ENCODE measurements around the gene PLD1.

The PLD1 gene

DNA sequence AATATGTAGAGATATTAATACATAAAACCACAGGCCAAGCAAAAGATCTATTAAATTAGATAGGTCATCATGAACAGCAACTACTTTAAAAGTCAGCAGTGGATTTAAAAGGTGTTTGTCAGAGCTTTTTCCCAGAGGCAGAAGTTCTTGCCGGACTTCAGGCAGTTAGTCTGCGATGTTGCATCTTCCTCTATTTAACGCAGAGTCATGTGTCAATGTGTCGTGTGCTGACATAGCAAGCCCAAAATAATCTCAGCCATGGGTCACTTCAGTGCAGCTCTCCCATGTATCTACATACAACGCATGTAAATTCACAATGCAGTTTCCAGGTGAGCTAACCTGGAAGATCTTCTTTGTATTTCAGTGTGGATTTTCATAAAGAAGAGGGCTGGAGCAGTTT is 24.8 kb upstream of the PLD1 start:
- no peaks in the 10 kb centered on the region for H3K9me3 ChIP-seq (replicated peaks; ENCODE audit: low read length)
- no peaks in the 10 kb centered on the region for H3K27me3 ChIP-seq (ENCODE audit: control insufficient read depth, insufficient read depth, low read length)
- H3K4me1 ChIP-seq (ENCODE audit: control insufficient read depth, insufficient read depth, low read length) = peaks cover 35% of the 10 kb centered on the region
- H3K9ac ChIP-seq (ENCODE audit: low read depth, low read length) = no peak overlapping the region
- H3K4me3 ChIP-seq (ENCODE audit: low read length) = no peak overlapping the region
- H3K4me2 ChIP-seq (ENCODE audit: low read length) = no peak overlapping the region
- no peaks in the 10 kb centered on the region for H3K36me3 ChIP-seq (ENCODE audit: insufficient read depth, low read length)

GRCh38 chr3:171834461-171834801 is 24.1 kb upstream of the PLD1 start:
- H3K9me3 ChIP-seq (replicated peaks; ENCODE audit: low read length) = no peaks in the 10 kb centered on the region
- no peak overlapping the region for H3K4me2 ChIP-seq (ENCODE audit: low read length)
- H3K27me3 ChIP-seq (ENCODE audit: control insufficient read depth, insufficient read depth, low read length) = no peaks in the 10 kb centered on the region
- no peak overlapping the region for H3K4me3 ChIP-seq (ENCODE audit: low read length)
- H3K9ac ChIP-seq (ENCODE audit: low read depth, low read length) = no peak overlapping the region
- peaks cover 35% of the 10 kb centered on the region for H3K4me1 ChIP-seq (ENCODE audit: control insufficient read depth, insufficient read depth, low read length)
- no peaks in the 10 kb centered on the region for H3K36me3 ChIP-seq (ENCODE audit: insufficient read depth, low read length)

GRCh38 chr3:171833789-171834460 is 23.6 kb upstream of the PLD1 start:
- Histone ChIP-seq H3K4me1 (ENCODE audit: control insufficient read depth, insufficient read depth, low read length) (peaks cover 34% of the 10 kb centered on the region), H3K9me3 (replicated peaks; ENCODE audit: low read length) (no peaks in the 10 kb centered on the region), H3K27me3 (ENCODE audit: control insufficient read depth, insufficient read depth, low read length) (no peaks in the 10 kb centered on the region), H3K9ac (ENCODE audit: low read depth, low read length) (peak overlapping the region; percentile 15), H3K4me2 (ENCODE audit: low read length) (no peak overlapping the region), H3K4me3 (ENCODE audit: low read length) (no peak overlapping the region), H3K36me3 (ENCODE audit: insufficient read depth, low read length) (no peaks in the 10 kb centered on the region)

- no peak overlapping the region for H3K4me2 ChIP-seq (ENCODE audit: low read length)
- H3K9me3 ChIP-seq (replicated peaks; ENCODE audit: low read length) = no peaks in the 10 kb centered on the region
- H3K27me3 ChIP-seq (ENCODE audit: control insufficient read depth, insufficient read depth, low read length) = no peaks in the 10 kb centered on the region
- H3K4me1 ChIP-seq (ENCODE audit: control insufficient read depth, insufficient read depth, low read length) = peaks cover 26% of the 10 kb centered on the region
- no peak overlapping the region for H3K4me3 ChIP-seq (ENCODE audit: low read length)
- H3K9ac ChIP-seq (ENCODE audit: low read depth, low read length) = no peak overlapping the region
- H3K36me3 ChIP-seq (ENCODE audit: insufficient read depth, low read length) = no peaks in the 10 kb centered on the region
Observed at GRCh38 chr3:171832989-171833388, 22.7 kb upstream of the PLD1 start.

- Histone ChIP-seq H3K27me3 (ENCODE audit: control insufficient read depth, insufficient read depth, low read length) (no peaks in the 10 kb centered on the region), H3K4me2 (ENCODE audit: low read length) (no peak overlapping the region), H3K9ac (ENCODE audit: low read depth, low read length) (no peak overlapping the region), H3K4me1 (ENCODE audit: control insufficient read depth, insufficient read depth, low read length) (peaks cover 26% of the 10 kb centered on the region), H3K36me3 (ENCODE audit: insufficient read depth, low read length) (no peaks in the 10 kb centered on the region), H3K9me3 (replicated peaks; ENCODE audit: low read length) (no peaks in the 10 kb centered on the region), H3K4me3 (ENCODE audit: low read length) (no peak overlapping the region)
Observed at GRCh38 chr3:171831936-171832335, 21.7 kb upstream of the PLD1 start.

- no peaks in the 10 kb centered on the region for H3K9me3 ChIP-seq (replicated peaks; ENCODE audit: low read length)
- H3K36me3 ChIP-seq (ENCODE audit: insufficient read depth, low read length) = no peaks in the 10 kb centered on the region
- peaks cover 26% of the 10 kb centered on the region for H3K4me1 ChIP-seq (ENCODE audit: control insufficient read depth, insufficient read depth, low read length)
- no peaks in the 10 kb centered on the region for H3K27me3 ChIP-seq (ENCODE audit: control insufficient read depth, insufficient read depth, low read length)
- H3K9ac ChIP-seq (ENCODE audit: low read depth, low read length) = peak overlapping the region; percentile 16
- no peak overlapping the region for H3K4me2 ChIP-seq (ENCODE audit: low read length)
- H3K4me3 ChIP-seq (ENCODE audit: low read length) = no peak overlapping the region
Observed at GRCh38 chr3:171830518-171830875, 20.2 kb upstream of the PLD1 start.

DNA sequence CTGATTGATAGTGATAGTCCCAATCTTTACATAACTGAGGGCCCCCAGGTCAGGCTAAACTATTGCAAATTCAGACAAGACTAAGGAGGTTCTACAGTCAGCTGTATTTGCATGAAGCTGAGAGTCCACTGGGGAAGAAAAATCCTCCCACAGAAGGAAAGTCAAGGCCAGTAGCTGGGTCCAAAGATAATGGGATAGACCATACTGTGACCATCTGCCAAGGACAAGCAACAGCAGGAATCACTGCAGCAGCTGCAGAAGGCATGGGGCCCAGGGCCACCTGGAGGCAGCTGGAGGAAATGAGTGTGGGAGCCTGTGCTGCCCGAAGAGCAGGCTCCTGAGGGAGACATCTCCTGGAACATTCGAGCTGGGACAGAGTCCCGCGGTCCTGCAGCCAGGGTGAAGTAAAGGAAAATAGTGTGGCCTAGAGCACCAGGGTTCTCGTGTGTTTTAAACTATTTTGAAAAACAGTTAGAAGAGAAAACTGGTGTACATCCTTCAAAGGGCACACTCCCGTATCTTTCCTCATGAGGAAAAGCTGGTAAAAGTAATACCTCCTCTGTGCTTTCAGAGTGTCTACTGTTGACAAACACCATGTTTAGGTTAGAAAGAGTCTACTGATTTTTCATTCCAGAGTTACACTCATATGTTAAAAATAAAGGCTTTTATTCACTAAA is 19.7 kb upstream of the PLD1 start:
- no peaks in the 10 kb centered on the region for H3K36me3 ChIP-seq (ENCODE audit: insufficient read depth, low read length)
- peak overlapping the region; percentile 16 for H3K9ac ChIP-seq (ENCODE audit: low read depth, low read length)
- no peak overlapping the region for H3K4me3 ChIP-seq (ENCODE audit: low read length)
- H3K9me3 ChIP-seq (replicated peaks; ENCODE audit: low read length) = no peaks in the 10 kb centered on the region
- peak overlapping the region; percentile 39 for H3K4me2 ChIP-seq (ENCODE audit: low read length)
- peaks cover 2% of the 10 kb centered on the region for H3K27me3 ChIP-seq (ENCODE audit: control insufficient read depth, insufficient read depth, low read length)
- peaks cover 26% of the 10 kb centered on the region for H3K4me1 ChIP-seq (ENCODE audit: control insufficient read depth, insufficient read depth, low read length)

GRCh38 chr3:171828902-171829770 is 18.9 kb upstream of the PLD1 start:
- H3K27me3 ChIP-seq (ENCODE audit: control insufficient read depth, insufficient read depth, low read length) = peaks cover 3% of the 10 kb centered on the region
- H3K9me3 ChIP-seq (replicated peaks; ENCODE audit: low read length) = no peaks in the 10 kb centered on the region
- H3K9ac ChIP-seq (ENCODE audit: low read depth, low read length) = no peak overlapping the region
- H3K4me1 ChIP-seq (ENCODE audit: control insufficient read depth, insufficient read depth, low read length) = peaks cover 22% of the 10 kb centered on the region
- no peak overlapping the region for H3K4me2 ChIP-seq (ENCODE audit: low read length)
- no peak overlapping the region for H3K4me3 ChIP-seq (ENCODE audit: low read length)
- no peaks in the 10 kb centered on the region for H3K36me3 ChIP-seq (ENCODE audit: insufficient read depth, low read length)

- peaks cover 11% of the 10 kb centered on the region for H3K4me1 ChIP-seq (ENCODE audit: control insufficient read depth, insufficient read depth, low read length)
- no peak overlapping the region for H3K4me3 ChIP-seq (ENCODE audit: low read length)
Observed at GRCh38 chr3:171827836-171828458, 17.7 kb upstream of the PLD1 start.

DNA sequence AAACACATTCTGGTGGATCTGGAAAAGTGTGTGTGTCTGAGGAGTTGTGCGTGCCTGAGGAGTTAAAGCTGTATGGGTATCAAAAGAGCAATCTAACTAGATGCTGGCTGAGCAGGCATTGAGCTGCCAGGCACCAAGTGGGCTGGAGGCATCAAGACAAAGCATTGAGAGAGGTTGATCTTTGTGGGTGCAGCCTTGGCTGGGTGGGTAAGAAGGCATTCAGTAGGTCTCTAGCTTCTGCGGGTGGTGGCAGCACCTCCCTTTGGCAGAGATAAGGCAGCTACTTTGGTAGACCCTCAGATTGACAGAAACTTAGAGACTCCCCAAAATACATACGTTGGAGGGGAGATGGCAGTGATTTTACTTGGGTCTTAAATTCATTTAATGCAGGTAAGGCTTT is 17.1 kb upstream of the PLD1 start:
- no peak overlapping the region for H3K4me3 ChIP-seq (ENCODE audit: low read length)
- H3K9me3 ChIP-seq (replicated peaks; ENCODE audit: low read length) = no peaks in the 10 kb centered on the region
- H3K36me3 ChIP-seq (ENCODE audit: insufficient read depth, low read length) = no peaks in the 10 kb centered on the region
- peaks cover 10% of the 10 kb centered on the region for H3K4me1 ChIP-seq (ENCODE audit: control insufficient read depth, insufficient read depth, low read length)
- no peak overlapping the region for H3K4me2 ChIP-seq (ENCODE audit: low read length)
- H3K9ac ChIP-seq (ENCODE audit: low read depth, low read length) = no peak overlapping the region
- peaks cover 3% of the 10 kb centered on the region for H3K27me3 ChIP-seq (ENCODE audit: control insufficient read depth, insufficient read depth, low read length)

More at GRCh38 chr3:171827836-171828458, 17.7 kb upstream of the PLD1 start:
- H3K4me2 ChIP-seq (ENCODE audit: low read length) = no peak overlapping the region
- no peak overlapping the region for H3K9ac ChIP-seq (ENCODE audit: low read depth, low read length)
- H3K36me3 ChIP-seq (ENCODE audit: insufficient read depth, low read length) = no peaks in the 10 kb centered on the region
- no peaks in the 10 kb centered on the region for H3K9me3 ChIP-seq (replicated peaks; ENCODE audit: low read length)
- peaks cover 3% of the 10 kb centered on the region for H3K27me3 ChIP-seq (ENCODE audit: control insufficient read depth, insufficient read depth, low read length)

DNA sequence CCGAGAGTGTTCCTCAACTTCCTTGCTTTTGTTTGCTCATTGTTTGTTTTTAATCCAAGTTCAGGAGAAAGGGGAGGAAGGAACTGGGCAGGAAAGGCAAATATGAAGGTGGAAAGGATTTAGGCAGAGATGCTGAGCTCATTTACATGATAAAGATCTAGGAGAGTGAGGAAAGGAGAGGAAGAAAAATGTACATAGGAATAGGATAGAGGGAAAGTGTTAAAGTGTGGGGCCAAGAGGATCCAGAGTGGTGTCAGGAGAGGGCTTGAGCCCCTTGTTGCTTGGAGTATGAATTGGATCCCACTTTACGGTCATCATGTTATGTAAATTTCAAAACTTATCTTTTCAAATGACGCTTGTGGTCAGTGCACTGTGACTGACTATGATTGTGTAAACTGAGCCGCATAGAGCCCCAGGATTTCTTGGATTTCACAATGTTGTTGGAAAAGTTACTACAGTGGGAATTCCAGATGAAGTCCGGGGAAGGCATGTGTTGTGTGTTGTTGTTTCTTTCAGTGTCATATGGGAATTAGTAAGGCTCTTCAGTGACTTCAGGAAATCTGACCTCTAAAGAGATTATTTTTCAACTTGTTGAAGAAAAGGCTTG is 15.0 kb upstream of the PLD1 start:
- no peaks in the 10 kb centered on the region for H3K4me1 ChIP-seq (ENCODE audit: control insufficient read depth, insufficient read depth, low read length)
- no peak overlapping the region for H3K4me3 ChIP-seq (ENCODE audit: low read length)
- H3K9ac ChIP-seq (ENCODE audit: low read depth, low read length) = no peak overlapping the region
- no peak overlapping the region for H3K4me2 ChIP-seq (ENCODE audit: low read length)
- peaks cover 3% of the 10 kb centered on the region for H3K27me3 ChIP-seq (ENCODE audit: control insufficient read depth, insufficient read depth, low read length)
- no peaks in the 10 kb centered on the region for H3K36me3 ChIP-seq (ENCODE audit: insufficient read depth, low read length)
- no peaks in the 10 kb centered on the region for H3K9me3 ChIP-seq (replicated peaks; ENCODE audit: low read length)
